H1 (cell line): ENCODE measurements around the gene CDC25C. TPM values are rescaled to one million over a fixed set of nuclear protein-coding genes. Genes with fewer than 3 reads are reported as not detected.

ENCODE experiments used
- CTCF ChIA-PET: fragments of 300-600 bp; sonication (Branson Sonifier 250); formaldehyde crosslinking; loops from one replicate; lab custom pipeline; 2021; ENCODE audit not compliant: partially characterized antibody; lab: Charles Lee
- POLR2A ChIA-PET: fragments of 300-600 bp; sonication (Branson Sonifier 250); formaldehyde crosslinking; loops from one replicate; lab custom pipeline; 2021; ENCODE audit warnings: inconsistent platforms; ENCODE audit not compliant: partially characterized antibody; lab: Charles Lee
- DNase-seq, 2 experiments: peaks; one replicate each; pipeline versions ENCODE4 v3.0.0 to v3.0.0-alpha.2; 2010 to 2022; ENCODE audit warnings: low spot score in 2 of 2, low read depth in 1 of 2, mixed read lengths in 1 of 2
- FAIRE-seq: peaks from 2 replicates; lab custom pipeline; 2011; peaks lifted over from hg19 to GRCh38; lab: Jason Lieb, UNC
- H2AFZ ChIP-seq: 2 replicates; pipeline ENCODE4 v1.8.1; 2012; ENCODE audit warnings: low read length, inconsistent platforms
- H2AK5ac ChIP-seq: 2 replicates; pipeline ENCODE4 v1.6.1; 2013; ENCODE audit warnings: low read depth, low read length
- H2BK120ac ChIP-seq: replicated peaks from 2 replicates; pipeline ENCODE3; 2013; ENCODE audit warnings: low read depth, low read length, inconsistent platforms
- H2BK12ac ChIP-seq: 2 replicates; pipeline ENCODE4 v1.6.1; 2013; ENCODE audit warnings: low read depth, low read length
- H2BK15ac ChIP-seq: 2 replicates; pipeline ENCODE4 v1.6.1; 2013; ENCODE audit warnings: low read length
- H2BK20ac ChIP-seq: 2 replicates; pipeline ENCODE4 v1.6.1; 2013; ENCODE audit warnings: low read length
- H2BK5ac ChIP-seq: 2 replicates; pipeline ENCODE4 v1.6.1; 2013; ENCODE audit warnings: low read depth, low read length
- H3K14ac ChIP-seq: 2 replicates; pipeline ENCODE4 v1.6.1; 2013; ENCODE audit warnings: inconsistent platforms; ENCODE audit not compliant: insufficient read length
- H3K18ac ChIP-seq: 2 replicates; pipeline ENCODE4 v1.6.1; 2013; ENCODE audit warnings: low read length; ENCODE audit errors: extremely low read depth
- H3K23ac ChIP-seq: 2 replicates; pipeline ENCODE4 v1.6.1; 2013; ENCODE audit warnings: inconsistent platforms; ENCODE audit not compliant: insufficient read length
- H3K23me2 ChIP-seq: 2 replicates; pipeline ENCODE4 v1.6.1; 2013; ENCODE audit warnings: low read depth, low read length
- H3K27ac ChIP-seq: 2 replicates; pipeline ENCODE4 v1.6.1; 2011; ENCODE audit warnings: low read depth, low read length, inconsistent platforms
- H3K27me3 ChIP-seq, 4 experiments: replicated peaks in 1 of 4; 1 replicate in 1 of 4; 2 replicates in 3 of 4; pipeline versions ENCODE4 v1.6.1 to v1.8.1; 2011 to 2013; ENCODE audit warnings: low read length in 3 of 4, mild to moderate bottlenecking in 3 of 4, inconsistent platforms in 2 of 4, mixed read lengths in 2 of 4, moderate library complexity in 1 of 4; ENCODE audit not compliant: control insufficient read depth in 3 of 4, insufficient read depth in 3 of 4; ENCODE audit errors: extremely low read depth in 1 of 4
- H3K36me3 ChIP-seq, 4 experiments: 2 replicates each; pipeline versions ENCODE4 v1.6.1 to v1.8.1; 2011 to 2013; ENCODE audit warnings: mild to moderate bottlenecking in 4 of 4, low read length in 3 of 4, moderate library complexity in 2 of 4, control low read depth in 1 of 4, inconsistent platforms in 1 of 4; ENCODE audit not compliant: insufficient read depth in 4 of 4, control insufficient read depth in 2 of 4
- H3K4ac ChIP-seq: replicated peaks from 2 replicates; pipeline ENCODE3; 2013; ENCODE audit warnings: low read length, low read depth, mixed read lengths, inconsistent platforms; ENCODE audit not compliant: insufficient read length
- H3K4me1 ChIP-seq, 4 experiments: replicated peaks in 1 of 4; 1 replicate in 1 of 4; 2 replicates in 3 of 4; pipeline versions ENCODE4 v1.6.1 to v1.8.1; 2011 to 2013; ENCODE audit warnings: low read length in 3 of 4, inconsistent platforms in 2 of 4, mixed read lengths in 1 of 4; ENCODE audit not compliant: insufficient read depth in 4 of 4, control insufficient read depth in 3 of 4
- H3K4me2 ChIP-seq, 2 experiments: 2 replicates each; pipeline versions ENCODE4 v1.6.1 to v1.8.1; 2011 to 2013; ENCODE audit warnings: low read depth in 2 of 2, low read length in 2 of 2, control low read depth in 1 of 2, inconsistent platforms in 1 of 2, mild to moderate bottlenecking in 1 of 2; ENCODE audit not compliant: insufficient read depth in 1 of 2
- H3K4me3 ChIP-seq, 4 experiments: fragments of 200-600, 300-600 bp in 1 of 4; sonication (generic), shearing (Covaris generic), sonication (Bioruptor Twin) in 1 of 4; 2 replicates each; pipeline versions ENCODE4 v1.5.1 to v1.8.1; 2011 to 2016; ENCODE audit warnings: low read length in 4 of 4, low read depth in 3 of 4, control low read depth in 2 of 4, inconsistent platforms in 2 of 4, mild to moderate bottlenecking in 2 of 4, mixed read lengths in 1 of 4, moderate library complexity in 1 of 4; ENCODE audit not compliant: insufficient read depth in 2 of 4; ENCODE audit errors: extremely low read depth in 1 of 4
- H3K56ac ChIP-seq: replicated peaks from 2 replicates; pipeline ENCODE3; 2013; ENCODE audit warnings: low read depth, mild to moderate bottlenecking, mixed read lengths, low read length, inconsistent platforms; ENCODE audit not compliant: insufficient read length
- H3K79me1 ChIP-seq: 2 replicates; pipeline ENCODE4 v1.6.1; 2013; ENCODE audit warnings: low read depth, low read length, control low read depth
- H3K79me2 ChIP-seq, 2 experiments: 2 replicates each; pipeline versions ENCODE4 v1.6.1 to v1.8.1; 2012 to 2013; ENCODE audit warnings: low read length in 2 of 2, mild to moderate bottlenecking in 2 of 2, inconsistent platforms in 1 of 2; ENCODE audit not compliant: insufficient read depth in 2 of 2, control insufficient read depth in 1 of 2
- H3K9ac ChIP-seq, 4 experiments: replicated peaks in 1 of 4; 1 replicate in 1 of 4; 2 replicates in 3 of 4; pipeline versions ENCODE4 v1.6.1 to v1.8.1; 2011 to 2013; ENCODE audit warnings: low read depth in 3 of 4, low read length in 3 of 4, control low read depth in 2 of 4, mild to moderate bottlenecking in 2 of 4, moderate library complexity in 2 of 4, inconsistent platforms in 1 of 4; ENCODE audit errors: extremely low read depth in 1 of 4
- H3K9me3 ChIP-seq, 2 experiments: 2 replicates each; pipeline versions ENCODE4 v1.6.1 to v1.8.1; 2012 to 2013; ENCODE audit warnings: mild to moderate bottlenecking in 2 of 2, moderate library complexity in 2 of 2, control low read depth in 1 of 2, inconsistent platforms in 1 of 2, low read depth in 1 of 2, low read length in 1 of 2, mixed read lengths in 1 of 2; ENCODE audit not compliant: insufficient read depth in 2 of 2
- H4K20me1 ChIP-seq, 2 experiments: replicated peaks in 1 of 2; 2 replicates each; pipeline versions ENCODE3 to v1.8.1; 2011 to 2013; ENCODE audit warnings: inconsistent platforms in 2 of 2, low read length in 2 of 2, mild to moderate bottlenecking in 1 of 2; ENCODE audit not compliant: insufficient read depth in 2 of 2, control insufficient read depth in 1 of 2
- H4K5ac ChIP-seq: 2 replicates; pipeline ENCODE4 v1.6.1; 2013; ENCODE audit warnings: low read length, low read depth, mixed read lengths, inconsistent platforms; ENCODE audit not compliant: insufficient read length
- H4K8ac ChIP-seq: 2 replicates; pipeline ENCODE4 v1.8.0; 2013; ENCODE audit warnings: mild to moderate bottlenecking, moderate library complexity, low read length, inconsistent platforms; ENCODE audit not compliant: insufficient read depth; ENCODE audit errors: extremely low read depth
- H4K91ac ChIP-seq: replicated peaks from 2 replicates; pipeline ENCODE3; 2013; ENCODE audit warnings: low read length, mixed read lengths, inconsistent platforms; ENCODE audit not compliant: insufficient read length
- CREB1 ChIP-seq: IDR thresholded peaks from 2 replicates; pipeline ENCODE4 v1.6.1; 2012; ENCODE audit warnings: inconsistent platforms
- KDM1A ChIP-seq: fragments of 200-600, 300-600 bp; sonication (generic); IDR thresholded peaks from 2 replicates; pipeline ENCODE4 v1.7.1; 2016; ENCODE audit warnings: mild to moderate bottlenecking, low read length, borderline replicate concordance
- SP4 ChIP-seq: IDR thresholded peaks from 2 replicates; pipeline ENCODE4 v1.6.1; 2012; ENCODE audit warnings: low read length, inconsistent platforms
- TAF1 ChIP-seq: IDR thresholded peaks from 2 replicates; pipeline ENCODE4 v1.6.1; 2011; ENCODE audit warnings: mild to moderate bottlenecking, low read depth, low read length
- TAF7 ChIP-seq: optimal IDR thresholded peaks from 2 replicates; pipeline ENCODE3; 2011; ENCODE audit warnings: low read depth, mild to moderate bottlenecking, inconsistent platforms, low read length, moderate library complexity, borderline replicate concordance
- WGBS, 2 experiments: shearing (Covaris generic) in 1 of 2; methylation state at CpG; one replicate each; pipeline versions ENCODE4 v1.1.6 to v1.1.7; 2013 to 2015; ENCODE audit warnings: low lambda C conversion rate in 2 of 2, mixed read lengths in 2 of 2, inconsistent platforms in 1 of 2, low coverage in 1 of 2, missing lambda C conversion rate in 1 of 2; ENCODE audit not compliant: insufficient replicate concordance in 2 of 2, insufficient coverage in 1 of 2, insufficient read length in 1 of 2; ENCODE audit errors: extremely low coverage in 1 of 2, missing lambda C conversion rate in 1 of 2; 5-methylcytosine and 5-hydroxymethylcytosine counted together
- polyA plus RNA-seq, 7 experiments: library from polyadenylated mRNA; depleted of rRNA in 3 of 7; stranded (reverse) in 5 of 7; unstranded in 2 of 7; fragments of >200 nt in 5 of 7; fragments of 200-250 nt in 2 of 7; gene quantifications; 1 replicate in 5 of 7; 2 replicates in 1 of 7; 4 replicates in 1 of 7; pipeline versions ENCODE4 v1.2.1 to v1.2.3, GENCODE V29; 2011 to 2013; ENCODE audit warnings: missing spikeins in 2 of 7, mixed read lengths in 2 of 7
- total RNA-seq: library from RNA; stranded (reverse); fragmentation: NEBNext Ultra II Directional; extraction: Animal tissue kit (Norgen Biotek cat#: 25700); gene quantifications from 2 replicates; pipeline ENCODE4 v1.2.1, GENCODE V29; 2021

CDC25C gene
- total and polyA plus RNA-seq, 2 of the 8 experiments (the other 6 are each of a cell fraction or from before 2014, with no cell fraction given), result 18.4 to 20.8 TPM

- 0 out of 2 replicates have a peak overlapping the region, but pooled peaks have one; percentile 47 for H2BK15ac ChIP-seq
- 0 out of 2 replicates have a peak overlapping the region, but pooled peaks have one; percentile 89 for H2BK12ac ChIP-seq
- DNase-seq (no peak), FAIRE-seq (no peak)
- peak overlapping the region; percentile 42 for H4K5ac ChIP-seq
- H4K8ac ChIP-seq, result no peak overlapping the region
- peak overlapping the region; percentile 24 for H3K4ac ChIP-seq
- H3K4me1 ChIP-seq, result peaks cover 0 to 5% (median 2%) of the 10 kb centered on the region in 4 experiments; a peak in 4 of 7 replicates
- peak overlapping the region; percentile 32 for H4K91ac ChIP-seq
- no peaks in the 10 kb centered on the region for H3K9me3 ChIP-seq
- no peak overlapping the region for H3K14ac ChIP-seq
- H2AFZ ChIP-seq, result no peak overlapping the region
- peak overlapping the region; percentile 3; the same call in 1 of the 2 replicates for H2AK5ac ChIP-seq
- H3K4me2 ChIP-seq, result peak overlapping the region; percentile 98
- H3K18ac ChIP-seq, result peak overlapping the region; percentile 72; the same call in 1 of the 2 replicates
- H3K56ac ChIP-seq, result no peak overlapping the region
- H2BK5ac ChIP-seq, result peak overlapping the region; percentile 62; the same call in 1 of the 2 replicates
- H2BK120ac ChIP-seq, result no peak overlapping the region
- peak overlapping the region; percentile 70; the same call in 1 of the 2 replicates for H3K27ac ChIP-seq
- H3K23ac ChIP-seq, result no peak overlapping the region
- no peak for TF ChIP-seq CREB1
- TF ChIP-seq KDM1A, result no peak
- TF ChIP-seq TAF7, result no peak
- TF ChIP-seq TAF1, result no peak
- TF ChIP-seq SP4, result no peak
- WGBS, 2 experiments, result 77% methylated on average over 2 of the region's 2 CpGs; no CpG with 5 or more reads in 1 of the 2 experiments
- ChIA-PET POLR2A (interaction anchor here (0.5 to 8.2 kb wide), 14 partner anchors 8 to 222 kb away, joined by 3 to 254 read pairs (median 6); partner anchors contain the start of genes BRD8, CDC23, EGR1 and ETF1), CTCF (interaction anchor here (0.8 to 13.6 kb wide), 3 partner anchors 8 to 24 kb away, joined by 3 to 196 read pairs (median 4); partner anchors contain the start of gene KDM3B)
- H3K23me2 ChIP-seq, result peaks cover 8% of the 10 kb centered on the region; the same call in 1 of the 2 replicates
- peaks cover 2 to 3% of the 10 kb centered on the region in 2 experiments for H4K20me1 ChIP-seq
- H3K79me2 ChIP-seq, result peaks cover 10 to 39% of the 10 kb centered on the region in 2 experiments
- H2BK20ac ChIP-seq, result no peak overlapping the region
- no peaks in the 10 kb centered on the region for H3K27me3 ChIP-seq
- peaks cover 20% of the 10 kb centered on the region for H3K79me1 ChIP-seq
- H3K4me3 ChIP-seq, result peak overlapping the region; percentile 68 to 95 (median 91)
- H3K36me3 ChIP-seq, result peaks cover 8 to 31% (median 23%) of the 10 kb centered on the region in 4 experiments
- H3K9ac ChIP-seq, result peak overlapping the region; percentile 67 to 84 (median 76)
Observed at GRCh38 chr5:138339464-138339863, 7.9 kb upstream of the CDC25C start.
